IPS-NIHi7 (cell line): ENCODE measurements around the gene SFRP5.

ENCODE experiments used
- DNase-seq: peaks from one replicate; pipeline ENCODE4 v3.0.0; 2012; ENCODE audit warnings: mixed read lengths; ENCODE audit errors: extremely low spot score

SFRP5 gene

DNA sequence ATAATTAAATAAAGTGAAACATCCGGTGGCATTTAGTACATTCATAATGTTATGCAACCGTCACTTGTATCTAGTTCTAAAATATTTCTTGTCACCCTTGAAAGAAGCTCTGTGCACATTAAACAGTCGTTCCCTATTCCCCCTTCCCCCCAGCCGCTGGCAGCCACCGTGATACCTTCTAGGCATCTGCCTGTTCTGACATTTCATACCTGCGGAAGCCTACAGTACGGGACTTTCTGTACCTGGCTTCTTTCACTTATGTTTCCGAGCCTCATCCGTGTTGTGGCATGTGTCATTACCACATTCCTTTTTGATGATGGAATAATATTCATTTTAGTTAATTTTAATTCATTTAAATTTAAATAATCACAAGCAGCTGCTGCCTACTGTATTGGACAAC lies 13.9 kb upstream of the SFRP5 start:
- no peak for DNase-seq

DNA sequence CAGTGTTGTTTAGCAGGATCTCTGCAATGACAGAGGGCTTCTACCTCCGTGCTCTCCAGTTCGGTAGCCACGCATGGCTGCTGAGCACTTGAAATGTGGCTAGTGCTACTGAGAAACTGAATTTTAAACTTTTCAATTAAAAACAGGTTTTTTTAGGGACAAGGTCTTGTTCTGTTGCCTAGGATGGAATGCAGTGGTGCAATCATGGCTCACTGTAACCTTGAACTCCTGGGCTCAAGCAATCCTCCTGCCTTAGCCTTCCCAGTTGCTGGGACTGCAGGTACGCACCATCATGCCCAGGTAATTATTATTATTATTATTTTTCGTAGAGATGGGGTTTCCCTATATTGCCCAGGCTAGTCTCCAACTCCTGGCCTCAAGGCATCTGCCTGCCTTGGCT lies 13.4 kb upstream of the SFRP5 start:
- DNase-seq: no peak

DNA sequence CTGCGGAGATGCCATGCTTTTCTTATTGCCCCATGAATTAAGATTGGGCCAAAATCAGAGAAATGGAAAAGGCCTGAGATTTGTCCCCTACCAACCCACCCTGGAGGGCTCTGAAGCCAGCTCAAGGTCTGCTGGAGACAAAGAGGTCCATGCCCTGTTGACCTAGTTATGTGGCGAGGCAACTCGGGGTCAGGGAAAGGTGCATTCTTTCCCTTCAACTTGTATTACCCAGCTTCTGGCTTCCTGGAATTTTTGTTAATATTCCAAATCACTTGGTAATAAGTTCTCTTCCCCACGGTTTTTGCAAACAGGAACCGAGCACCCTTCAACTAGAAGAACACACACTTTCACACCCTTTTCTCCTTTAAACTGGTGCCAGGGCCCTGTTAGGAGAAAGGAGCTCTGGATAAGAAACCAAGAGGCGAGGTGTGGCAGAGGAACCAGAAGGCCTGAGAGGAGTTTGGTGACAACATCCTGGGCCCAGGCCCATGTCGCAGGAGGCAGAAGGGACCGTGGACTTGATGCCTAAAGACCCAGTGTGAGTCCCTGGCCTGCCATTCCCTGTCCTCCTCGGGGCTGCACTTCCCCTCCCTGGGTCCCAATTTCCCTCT lies 12.5 kb upstream of the SFRP5 start:
- no peak for DNase-seq

DNA sequence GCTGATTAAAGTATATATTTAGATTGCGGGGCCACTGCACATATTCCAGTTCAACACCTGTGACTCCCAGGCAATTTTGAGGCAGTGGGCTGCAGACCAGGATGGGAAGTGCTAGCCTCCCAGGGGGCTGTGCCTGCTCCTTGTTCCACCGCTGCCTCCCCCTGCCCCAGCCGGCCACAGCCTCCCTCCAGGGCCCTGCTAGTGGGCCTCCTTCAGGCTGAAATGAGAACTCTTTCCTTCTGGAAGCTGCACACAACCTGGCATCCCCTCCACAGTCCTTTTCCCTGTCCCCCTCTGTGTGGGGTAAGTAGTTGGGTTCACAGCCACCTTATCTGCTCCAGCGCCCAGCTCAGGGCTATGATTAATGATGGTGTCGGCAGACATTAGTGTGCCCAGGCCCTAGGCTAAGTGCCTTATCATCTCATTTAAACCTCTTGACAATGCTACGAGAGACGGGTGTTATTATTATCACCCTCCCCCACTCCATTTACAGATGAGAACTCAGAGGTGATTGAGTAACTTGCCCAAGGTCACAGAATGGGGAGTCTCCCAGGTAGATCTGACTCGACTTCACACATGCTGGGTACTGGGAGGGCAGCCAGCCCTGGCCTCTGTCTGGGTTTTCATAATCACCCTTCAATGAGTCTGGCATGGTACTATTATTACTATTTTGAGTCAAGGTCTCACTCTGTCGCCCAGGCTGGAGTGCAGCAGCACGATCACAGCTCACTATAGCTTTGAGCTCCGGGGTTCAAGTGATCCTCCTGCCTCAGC lies 10.8 kb upstream of the SFRP5 start:
- no peak for DNase-seq

DNA sequence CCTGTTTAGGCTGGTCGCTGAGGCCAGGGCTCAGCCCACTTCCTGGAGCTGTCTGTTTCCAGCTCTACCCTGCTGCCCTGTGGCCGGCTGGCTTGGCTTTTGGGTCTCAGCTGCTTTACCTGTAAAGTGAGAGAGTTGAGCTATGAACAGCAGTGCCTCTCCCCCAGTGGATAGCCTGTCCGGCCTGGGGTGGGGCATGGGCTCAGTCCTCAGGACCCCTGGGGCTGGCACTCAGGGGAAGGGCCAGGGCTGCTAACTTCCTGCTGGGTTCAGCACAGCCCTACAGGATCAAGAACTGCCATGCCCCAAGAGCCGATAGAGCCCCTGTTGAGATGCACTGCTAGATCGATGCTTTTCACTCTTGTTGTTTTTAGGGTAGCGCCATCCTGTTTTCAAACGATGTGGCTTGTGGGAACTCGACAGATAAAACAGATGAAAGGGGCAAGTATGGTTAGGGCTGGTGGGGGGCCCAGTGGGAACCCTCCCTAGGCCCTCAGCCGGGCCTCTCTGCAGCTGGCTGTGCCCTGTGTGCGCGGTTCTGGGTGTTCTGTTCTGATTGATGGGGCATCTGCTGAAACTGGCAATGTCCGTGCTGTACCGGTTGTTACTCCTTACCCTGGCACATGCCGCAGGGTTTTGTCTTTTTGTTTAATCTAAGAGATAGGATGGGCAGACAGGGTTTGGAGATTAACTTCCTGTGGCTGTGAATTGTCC lies 10.0 kb upstream of the SFRP5 start:
- no peak for DNase-seq

DNA sequence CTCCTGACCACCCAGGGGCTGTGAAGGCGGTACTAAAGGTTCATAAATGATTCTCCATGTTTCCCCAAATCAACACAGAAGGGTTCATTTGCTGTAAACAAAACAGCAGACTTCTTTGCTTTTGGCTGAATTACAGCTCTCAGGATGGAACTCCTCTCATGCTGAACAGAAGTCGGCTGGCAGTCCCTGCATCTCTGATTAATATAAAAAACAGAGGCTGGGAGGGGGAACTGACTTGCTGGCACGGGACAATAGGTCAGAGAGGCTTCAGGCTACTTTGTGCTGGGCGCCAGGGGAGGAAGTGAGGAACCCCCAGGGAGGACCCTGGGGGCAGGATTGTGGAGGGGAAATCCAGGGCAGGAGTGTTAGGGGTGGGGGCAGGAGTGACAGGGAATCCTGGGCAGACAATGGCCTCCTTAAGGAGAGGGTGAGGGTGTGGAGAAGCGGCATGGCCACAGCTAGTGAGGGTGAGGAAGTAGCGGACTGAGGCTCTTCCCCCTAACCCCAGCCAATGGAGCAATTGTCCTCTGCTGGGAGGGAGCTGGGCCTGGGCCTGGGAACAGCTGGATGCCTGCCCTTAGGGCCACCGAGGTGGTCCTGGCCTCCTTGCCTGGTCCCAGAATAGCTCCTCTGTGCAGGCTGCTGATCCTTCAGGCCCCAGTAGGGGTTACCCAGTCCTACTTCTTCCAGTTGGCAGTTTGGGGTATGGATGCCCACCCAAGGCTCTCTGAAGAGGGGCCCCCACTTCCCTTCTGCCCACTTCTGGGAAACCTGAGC lies 9.2 kb upstream of the SFRP5 start:
- no peak for DNase-seq

DNA sequence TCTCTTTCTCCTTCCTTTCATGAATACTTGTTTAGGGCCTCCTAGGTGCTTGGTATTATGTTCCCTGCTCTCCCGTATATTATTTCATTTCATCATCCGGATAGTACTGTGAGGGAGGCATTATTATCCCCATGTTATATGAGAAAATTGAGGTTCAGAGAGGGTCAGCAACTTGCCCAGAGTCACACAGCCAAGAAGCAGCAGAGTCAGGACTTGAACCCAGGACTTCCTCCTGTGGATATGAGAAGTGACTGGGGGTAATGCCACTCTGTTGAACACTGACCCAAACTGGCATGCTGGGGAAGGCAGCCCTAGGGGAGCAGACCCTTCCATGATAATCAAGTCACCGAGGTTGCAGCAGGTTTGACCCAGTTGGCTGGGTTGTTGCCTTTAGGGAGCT lies 8.2 kb upstream of the SFRP5 start:
- DNase-seq: no peak

DNA sequence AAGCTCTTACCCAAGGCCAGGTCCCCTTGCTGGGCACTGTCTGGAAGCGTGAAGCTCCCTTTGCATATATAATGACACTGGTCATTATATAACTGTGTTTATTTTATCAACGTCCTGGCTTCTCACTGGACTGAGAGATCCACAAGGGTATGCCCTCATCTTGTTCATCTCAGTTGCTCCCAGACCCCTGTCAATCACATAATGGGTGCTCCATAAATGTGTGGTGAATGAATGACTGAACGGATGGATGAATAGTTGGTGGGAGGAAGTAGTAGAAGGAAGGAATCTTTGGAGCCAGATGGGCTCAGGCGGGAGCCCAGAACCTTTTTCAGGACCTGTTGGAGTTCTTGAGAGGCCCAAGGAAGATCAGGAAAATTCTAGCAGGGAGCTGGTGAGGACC lies 7.7 kb upstream of the SFRP5 start:
- no peak for DNase-seq

DNA sequence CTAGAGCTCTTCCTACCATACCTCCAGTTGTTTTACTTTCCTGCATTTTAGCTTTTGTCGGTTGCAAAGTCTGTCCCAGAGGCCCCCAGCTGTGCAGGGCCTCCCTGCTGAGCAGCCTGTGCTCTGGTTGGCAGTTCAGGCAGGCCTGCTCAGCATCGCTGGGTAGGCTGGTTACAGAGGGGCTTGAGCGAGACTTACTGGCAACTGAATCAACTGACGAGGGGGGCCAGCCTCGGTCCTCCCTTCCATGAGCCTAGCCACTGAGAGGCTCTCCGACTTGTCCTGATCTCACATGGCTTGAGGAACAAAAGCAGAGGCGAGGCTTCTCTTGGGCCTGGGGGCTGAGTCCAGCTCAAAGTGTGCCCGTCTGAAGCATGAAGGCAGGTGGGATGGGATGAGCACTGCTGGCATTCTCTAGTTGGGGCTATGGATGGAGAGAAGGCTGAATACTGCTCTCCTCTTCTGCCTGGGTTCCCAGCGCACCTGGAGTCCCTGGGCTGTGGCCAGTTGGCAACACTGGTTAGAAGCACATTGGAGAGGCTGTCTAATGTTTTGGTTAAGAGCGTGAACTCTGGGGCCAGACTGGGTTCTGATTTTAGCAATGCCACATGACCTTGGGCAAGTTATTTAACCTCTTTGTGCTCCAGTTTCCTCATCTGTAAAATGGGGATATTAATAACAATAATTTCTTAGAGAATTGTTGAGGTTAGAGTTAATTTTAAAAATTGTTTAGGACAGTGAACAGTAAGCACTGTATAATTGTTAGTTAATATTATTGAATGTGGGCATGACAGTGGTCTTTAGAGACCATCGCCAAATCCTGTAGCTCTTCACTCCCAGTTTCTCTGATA lies 6.9 kb upstream of the SFRP5 start:
- DNase-seq: no peak

DNA sequence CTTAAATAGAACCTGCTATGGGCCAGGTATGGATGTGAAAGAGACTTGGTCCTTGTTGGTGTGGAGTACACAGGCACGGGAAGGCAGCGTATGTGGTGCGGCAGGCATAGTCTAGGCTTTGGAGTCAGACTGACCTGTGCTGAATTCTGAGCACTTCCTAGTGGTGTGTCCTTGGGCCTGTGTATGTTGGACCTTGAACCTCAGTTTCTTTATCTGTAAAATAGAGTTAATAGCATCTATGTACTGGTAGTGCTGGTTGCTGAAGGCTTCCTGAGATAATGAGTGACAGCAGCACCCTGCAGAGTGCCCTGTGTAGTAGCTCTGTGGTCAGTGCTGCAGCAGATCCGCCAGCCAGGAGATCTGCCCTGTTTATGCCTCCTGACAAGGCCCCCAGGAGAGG lies 5.3 kb upstream of the SFRP5 start:
- DNase-seq: no peak

DNA sequence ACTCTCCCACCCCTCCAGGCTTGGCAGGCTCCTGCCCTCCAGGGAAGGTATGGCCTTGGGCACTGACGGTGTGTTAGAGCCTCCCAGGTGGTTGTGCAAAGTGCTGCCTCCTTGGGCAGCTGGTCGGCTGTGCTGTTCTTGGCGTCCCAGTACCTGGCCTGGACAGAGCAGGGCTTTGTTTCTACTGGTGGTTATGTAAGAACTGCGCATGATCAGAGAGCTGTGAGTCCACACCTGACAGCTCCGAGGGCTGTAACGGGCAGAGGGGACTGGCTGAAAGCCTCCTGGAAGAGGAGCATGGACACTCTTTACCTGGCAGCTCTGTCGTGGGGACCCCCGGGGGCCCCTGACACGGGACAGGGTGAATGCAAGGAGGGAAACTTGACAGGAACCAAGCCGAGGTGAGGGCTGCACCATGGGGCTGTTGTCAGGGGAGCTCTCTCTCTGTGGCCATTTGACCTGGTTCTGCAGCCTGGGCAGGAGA lies 3.1 kb upstream of the SFRP5 start:
- no peak for DNase-seq

DNA sequence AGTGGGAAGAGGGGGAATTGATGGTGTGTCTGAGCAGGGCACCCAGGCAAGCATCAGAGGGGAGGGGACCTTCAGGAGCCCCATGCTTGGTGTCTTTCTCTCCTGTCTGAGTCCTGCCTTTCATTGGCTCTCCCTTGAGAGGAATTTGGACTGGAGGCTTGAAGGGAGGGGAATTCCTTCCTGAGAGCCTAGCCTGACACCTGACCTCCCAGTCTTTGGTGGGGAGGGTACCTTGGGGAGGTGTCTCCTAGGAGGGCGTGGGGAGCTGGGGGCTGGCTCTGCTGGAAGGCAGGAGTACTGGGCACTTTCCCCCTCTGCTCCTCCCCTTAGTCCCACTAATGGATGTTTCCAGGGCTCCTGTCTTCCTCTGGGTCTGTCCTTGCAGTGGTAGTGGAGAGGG lies 1.3 kb upstream of the SFRP5 start:
- no peak for DNase-seq

DNA sequence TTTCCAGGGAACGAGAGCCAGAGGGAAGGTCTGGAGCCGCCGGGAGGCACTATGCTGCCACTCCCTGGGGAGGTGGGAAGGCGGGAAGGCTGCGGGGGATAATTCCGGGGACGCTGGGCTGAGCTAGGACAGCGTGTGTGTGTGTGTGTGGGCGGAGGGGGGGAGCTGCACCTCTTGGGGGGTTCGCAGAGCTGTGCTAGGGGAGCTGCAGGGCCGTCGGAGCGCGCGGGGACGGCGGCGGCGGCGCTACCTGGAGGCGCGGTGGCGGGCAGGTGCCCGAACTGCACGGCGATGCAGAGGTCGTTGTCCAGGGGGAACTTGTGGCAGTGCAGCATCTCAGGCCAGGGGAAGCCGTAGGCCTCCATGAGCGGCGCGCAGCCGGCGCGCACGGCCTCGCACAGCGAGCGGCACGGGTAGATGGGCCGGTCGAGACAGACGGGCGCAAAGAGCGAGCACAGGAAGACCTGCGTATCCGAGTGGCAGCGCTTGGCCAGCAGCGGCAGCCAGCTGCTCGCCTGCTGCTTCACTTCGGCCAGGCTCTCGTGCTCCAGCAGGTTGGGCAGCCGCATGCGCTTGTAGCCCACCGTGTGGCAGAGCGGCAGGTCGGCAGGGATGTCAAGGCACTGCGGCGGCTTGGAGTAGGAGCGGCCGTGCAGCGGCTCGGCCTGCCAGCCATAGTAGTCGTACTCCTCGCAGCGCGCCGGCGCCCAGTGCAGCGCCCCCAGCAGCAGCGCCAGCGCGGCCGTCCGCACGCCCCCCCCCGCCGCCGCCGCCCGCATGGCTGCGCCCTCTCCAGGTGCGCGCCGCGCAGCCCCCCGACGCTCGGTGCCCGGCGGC lies 526 bp downstream of the SFRP5 start:
- peak; percentile 66 for DNase-seq

DNA sequence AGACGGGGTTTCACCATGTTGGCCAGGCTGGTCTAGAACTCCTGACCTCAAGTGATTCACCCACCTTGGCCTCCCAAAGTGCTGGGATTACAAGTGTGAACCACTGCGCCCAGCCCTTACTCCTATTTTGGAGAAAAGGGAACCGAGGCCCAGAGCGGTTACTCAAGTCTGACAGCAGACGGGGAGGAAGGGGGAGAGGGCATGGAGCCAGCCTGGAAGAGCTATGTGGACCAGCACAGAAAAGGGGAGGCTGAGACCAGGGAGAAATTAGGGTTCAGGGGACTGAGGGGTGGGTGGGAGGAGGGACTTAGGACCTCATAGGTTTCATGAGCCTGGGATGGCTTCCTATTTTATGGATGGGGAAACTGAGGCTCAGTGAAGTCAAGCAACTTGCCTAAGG lies 1.5 kb downstream of the SFRP5 start:
- DNase-seq: no peak

DNA sequence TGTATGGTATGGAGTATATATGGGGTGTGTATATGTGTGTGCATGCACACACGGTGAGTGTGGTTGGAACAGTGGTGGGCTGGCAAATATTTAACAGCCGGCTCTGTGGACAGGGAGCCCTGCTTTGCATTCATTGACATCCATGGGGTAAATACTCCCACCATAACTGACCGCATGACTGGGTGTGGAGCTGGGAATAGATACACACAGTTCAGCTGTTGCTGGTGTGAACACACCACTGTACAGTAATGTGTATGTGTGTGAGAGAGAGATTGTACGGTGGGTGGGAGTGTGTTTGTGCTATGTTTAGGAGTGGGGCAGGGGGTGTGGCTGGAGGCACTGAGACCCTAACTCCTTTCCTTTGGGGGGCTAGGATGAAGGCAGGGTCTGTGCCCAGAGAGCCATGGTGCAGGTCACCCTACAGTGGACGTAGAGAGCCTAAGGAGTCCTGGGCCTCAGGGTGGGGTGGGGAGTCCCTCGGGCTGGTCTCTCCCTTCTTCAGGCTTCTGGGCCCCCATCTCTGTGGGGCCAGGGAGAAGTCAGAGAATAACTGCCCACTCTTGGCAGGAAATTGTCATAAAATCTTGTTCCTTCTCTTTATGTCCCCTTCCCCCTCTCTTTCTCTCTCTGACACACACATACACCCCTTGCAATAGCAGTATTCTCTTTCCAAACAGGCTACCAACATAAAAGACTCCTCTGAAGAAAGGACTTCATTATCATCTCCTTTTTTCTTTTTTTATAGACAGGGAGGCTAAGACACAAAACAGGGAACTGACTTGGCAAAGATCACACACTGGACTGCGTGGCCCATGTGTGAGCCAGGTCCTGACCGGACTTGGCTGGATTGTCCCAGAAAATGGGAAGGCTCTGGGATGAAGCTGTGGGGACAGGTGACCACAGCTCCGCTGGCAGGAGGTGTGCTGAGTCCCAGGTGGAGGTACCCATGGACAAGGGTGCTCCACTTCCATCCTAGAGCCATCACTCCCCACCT lies 3.2 kb downstream of the SFRP5 start:
- DNase-seq: no peak

DNA sequence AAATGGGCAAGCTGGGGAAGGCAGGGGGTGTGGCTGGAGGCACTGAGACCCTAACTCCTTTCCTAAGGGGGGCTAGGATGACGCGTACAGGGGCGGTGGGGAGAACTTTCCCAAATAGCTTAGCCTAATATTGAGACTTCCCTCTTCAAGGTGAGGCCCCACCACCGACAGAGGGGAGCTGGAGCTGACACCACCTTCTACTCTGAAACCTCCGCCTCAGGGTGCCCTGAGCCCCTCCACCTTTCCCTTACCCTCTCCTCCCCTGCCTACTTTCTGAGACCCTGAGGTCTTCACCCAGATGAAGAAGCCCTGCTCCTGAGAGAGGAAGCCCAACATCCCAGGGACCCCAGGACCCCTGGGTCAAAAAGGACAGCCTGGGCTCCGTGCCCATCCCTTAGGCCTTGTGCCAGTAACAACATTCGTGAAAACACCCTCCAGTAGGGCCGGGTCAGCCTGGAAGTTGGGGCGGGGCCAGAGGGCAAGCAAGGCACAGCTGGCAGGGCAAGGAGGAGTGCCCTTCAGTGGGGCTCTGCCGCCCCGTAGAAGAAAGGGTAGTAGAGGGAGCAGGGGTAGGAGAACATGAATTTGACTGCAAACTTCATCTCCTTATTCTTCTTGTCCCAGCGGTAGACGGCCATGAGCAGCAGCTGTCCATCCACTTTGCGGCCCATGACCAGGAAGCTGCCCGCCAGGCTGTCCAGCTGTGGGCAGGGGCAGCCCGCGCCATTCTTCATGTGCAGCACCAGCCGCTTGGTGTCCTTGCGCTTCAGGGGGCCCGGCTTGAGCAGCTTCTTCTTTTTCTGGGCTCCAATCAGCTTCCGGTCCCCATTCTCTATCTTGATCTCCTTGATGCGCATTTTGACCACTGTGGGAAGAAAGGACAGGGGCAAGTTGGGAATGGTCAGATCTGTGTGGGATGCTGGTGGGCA lies 4.5 kb downstream of the SFRP5 start:
- no peak for DNase-seq

DNA sequence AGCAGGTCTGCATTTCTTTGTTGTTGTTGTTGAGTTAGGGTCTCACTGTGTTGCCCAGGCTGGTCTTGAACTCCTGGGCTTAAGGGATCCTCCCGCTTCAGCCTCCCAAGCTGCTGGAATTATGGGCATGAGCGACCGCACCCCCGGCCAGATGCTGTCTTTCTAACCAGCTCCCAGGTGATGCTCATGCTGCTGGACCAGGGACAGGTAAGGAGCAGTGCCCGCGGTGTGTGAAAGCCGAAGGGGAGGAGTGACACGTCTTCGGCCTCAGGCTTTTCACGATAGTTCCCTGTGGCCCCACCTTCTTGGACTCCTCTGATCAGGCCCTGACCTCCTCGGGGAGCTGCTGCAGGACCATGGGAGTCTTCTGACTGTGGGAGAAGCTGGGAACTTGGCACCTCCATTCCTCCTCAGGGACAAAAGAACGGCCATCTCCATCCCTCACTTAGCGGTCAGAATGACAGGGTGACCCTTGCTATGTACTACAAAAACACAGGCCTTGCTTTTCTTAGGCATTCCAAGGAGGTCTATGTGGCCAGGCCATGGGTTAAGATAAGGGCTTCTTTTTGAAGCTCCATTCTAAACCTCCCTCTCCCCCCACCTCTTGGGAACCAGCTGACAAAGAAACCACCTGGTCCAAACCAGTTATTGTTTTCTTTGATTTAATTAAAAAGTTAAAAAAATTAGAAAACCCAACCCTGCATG lies 5.5 kb downstream of the SFRP5 start:
- no peak for DNase-seq
